T-helper 2 cell treated with Interferon-gamma antibody and Interleukin-4, amounts not matched to agents 100 ng/mL and 5 ng/mL, for 36 hours (primary cell): ENCODE data around the gene DCAF4. TPM values are rescaled to one million over a fixed set of nuclear protein-coding genes. Genes with fewer than 3 reads are reported as not detected.
"Not testable (repeated sequence)": the region's sequence is repeated elsewhere in the genome, so short reads cannot be mapped to it uniquely, and the experiment has no call there.

ENCODE experiments used
- intact Hi-C: fragments of 100-400 bp; cut with micrococcal nuclease; formaldehyde crosslinking; loops from one replicate; pipeline ENCODE4 v1.15.1; 2023
- total RNA-seq: library from RNA; stranded (reverse); gene quantifications from 2 replicates; pipeline ENCODE4 v1.2.3, GENCODE V29; 2022

Gene DCAF4
- total RNA-seq, 1 donor from 2014 or later: 15.5 TPM

- intact Hi-C loops: loop anchor here (5.0 kb wide), 1 partner anchor 128 kb away; the partner anchor contains the start of gene RBM25
Observed at GRCh38 chr14:72929316-72930080, 3.2 kb downstream of the DCAF4 start.

- intact Hi-C loops: no loop called here
Observed at GRCh38 chr14:72932893-72933292, 6.6 kb downstream of the DCAF4 start.

GRCh38 chr14:72939630-72940029 is 13.4 kb downstream of the DCAF4 start:
- intact Hi-C loops: no loop called here

- intact Hi-C loops: no loop called here
Observed at GRCh38 chr14:72941286-72941985, 15.2 kb downstream of the DCAF4 start.

- intact Hi-C loops: no loop called here
Observed at GRCh38 chr14:72942934-72943333, 16.7 kb downstream of the DCAF4 start.

DNA sequence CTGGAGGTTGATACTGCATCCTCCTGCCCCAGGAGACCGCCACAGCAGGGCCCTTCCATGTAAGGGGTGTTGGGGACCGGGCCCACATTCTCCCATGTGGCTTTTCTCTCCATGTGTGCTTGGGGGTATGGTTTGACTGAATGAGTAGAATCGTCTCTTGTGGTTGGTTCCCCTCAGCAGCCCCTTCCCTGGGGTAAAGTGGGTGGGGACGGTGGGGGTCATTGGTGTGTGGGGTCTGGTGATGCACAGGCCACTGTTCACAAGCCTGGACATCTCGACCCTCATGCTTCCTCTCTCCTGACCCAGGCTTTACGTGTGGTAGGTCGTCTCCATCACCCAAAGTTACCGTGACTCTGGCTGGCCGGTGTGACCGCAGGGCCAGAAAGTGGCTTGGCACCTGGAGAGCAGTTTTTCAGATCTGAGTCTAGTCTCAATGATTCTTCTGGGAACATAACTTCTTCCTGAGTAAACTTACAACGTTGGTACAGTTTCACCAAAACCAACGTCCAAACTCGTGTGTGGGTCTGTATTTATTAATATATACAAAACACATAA is 17.7 kb downstream of the DCAF4 start:
- intact Hi-C loops: no loop called here

DNA sequence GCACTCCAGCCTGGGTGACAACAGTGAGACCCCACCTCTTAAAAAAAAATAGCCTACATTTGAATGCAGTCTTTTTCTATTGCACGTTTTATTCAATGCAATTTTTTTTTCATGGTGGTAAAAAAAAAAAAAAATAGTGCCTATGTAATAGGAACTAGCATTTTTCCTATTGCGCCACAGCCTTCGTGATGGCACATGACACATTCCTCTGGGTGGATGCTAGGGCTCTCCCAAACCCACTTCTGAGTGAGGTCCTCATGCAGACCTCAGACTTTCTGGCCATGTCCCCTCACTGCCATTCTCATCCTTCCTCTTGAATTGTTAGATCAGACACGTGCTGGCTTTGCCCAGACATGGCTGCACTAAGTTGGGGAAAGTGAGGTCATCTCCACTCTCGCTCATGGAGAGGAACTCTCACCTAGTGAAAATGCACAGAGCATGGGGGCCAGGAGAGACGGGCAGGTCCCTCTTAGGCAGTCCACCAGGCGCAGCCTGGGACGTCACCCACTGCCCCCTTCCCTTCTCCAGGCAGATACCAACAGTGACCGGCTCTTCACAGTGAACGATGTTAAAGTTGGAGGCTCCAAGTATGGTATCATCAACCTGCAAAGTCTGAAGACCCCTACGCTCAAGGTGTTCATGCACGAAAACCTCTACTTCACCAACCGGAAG is 19.2 kb downstream of the DCAF4 start:
- intact Hi-C loops: no loop called here

GRCh38 chr14:72946491-72946890 is 20.2 kb downstream of the DCAF4 start:
- intact Hi-C loops: no loop called here

DNA sequence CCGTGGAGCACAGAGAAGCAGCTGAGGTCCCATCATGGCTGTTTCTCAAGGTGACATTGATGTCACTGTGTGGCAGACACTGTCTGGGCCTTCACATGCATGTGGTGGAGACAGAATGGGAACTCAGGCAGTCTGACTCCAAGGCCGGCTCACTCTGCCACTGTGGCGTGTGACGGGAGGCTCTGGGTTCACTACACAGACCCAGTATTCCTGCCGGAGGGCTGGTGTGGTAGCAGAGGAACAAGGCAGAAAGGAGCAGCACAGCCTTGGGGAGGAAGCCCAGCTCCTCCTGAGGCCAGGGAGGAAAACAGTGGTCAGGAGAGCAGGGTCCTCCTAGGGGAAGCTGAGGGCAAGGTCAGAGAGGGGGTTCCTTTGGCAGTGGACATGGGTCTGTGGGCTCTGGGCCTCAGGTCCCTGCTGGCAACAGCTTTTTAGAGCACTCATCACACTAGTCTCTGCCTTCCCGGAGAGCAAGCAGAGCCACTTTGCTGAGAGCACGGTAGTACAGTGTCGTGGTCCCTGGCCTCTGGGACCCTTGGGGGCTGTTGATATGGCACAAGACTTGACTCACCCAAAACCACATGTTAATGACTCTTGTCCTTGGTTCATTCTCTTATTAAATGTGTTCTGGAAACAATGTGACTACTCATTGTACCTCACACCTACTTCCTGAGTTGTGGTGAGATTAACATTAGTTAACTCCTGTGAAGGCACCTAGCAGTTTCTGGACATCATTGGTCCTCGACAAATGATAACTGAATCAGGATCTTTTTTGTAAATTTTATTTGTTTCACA is 21.3 kb downstream of the DCAF4 start:
- intact Hi-C loops: loop anchor here (1.0 to 2.0 kb wide), 2 partner anchors 43 to 430 kb away; no protein-coding TSS in a partner anchor

- intact Hi-C loops: loop anchor here (1.0 to 2.0 kb wide), 2 partner anchors 44 to 431 kb away; no protein-coding TSS in a partner anchor
Observed at GRCh38 chr14:72948481-72949138, 22.3 kb downstream of the DCAF4 start.

- intact Hi-C loops: no loop called here
Observed at GRCh38 chr14:72952171-72952570, 25.9 kb downstream of the DCAF4 start.

DNA sequence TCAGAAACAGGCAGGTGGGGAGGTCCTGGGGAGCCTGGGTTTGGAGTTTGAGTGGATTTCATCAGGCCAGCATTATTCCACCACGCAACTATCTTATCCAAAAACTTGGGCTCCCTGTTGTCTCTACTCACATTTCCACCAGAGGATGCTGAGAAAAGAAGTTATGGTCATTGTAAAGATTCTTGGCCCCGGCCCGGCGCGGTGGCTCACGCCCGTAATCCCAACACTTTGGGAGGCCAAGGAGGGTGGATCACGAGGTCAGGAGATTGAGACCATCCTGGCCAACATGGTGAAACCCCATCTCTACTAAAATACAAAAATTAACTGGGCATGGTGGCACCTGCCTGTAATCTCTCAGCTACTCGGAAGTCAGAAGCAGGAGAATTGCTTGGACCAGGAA is 30.5 kb downstream of the DCAF4 start:
- intact Hi-C loops: not testable (repeated sequence)

DNA sequence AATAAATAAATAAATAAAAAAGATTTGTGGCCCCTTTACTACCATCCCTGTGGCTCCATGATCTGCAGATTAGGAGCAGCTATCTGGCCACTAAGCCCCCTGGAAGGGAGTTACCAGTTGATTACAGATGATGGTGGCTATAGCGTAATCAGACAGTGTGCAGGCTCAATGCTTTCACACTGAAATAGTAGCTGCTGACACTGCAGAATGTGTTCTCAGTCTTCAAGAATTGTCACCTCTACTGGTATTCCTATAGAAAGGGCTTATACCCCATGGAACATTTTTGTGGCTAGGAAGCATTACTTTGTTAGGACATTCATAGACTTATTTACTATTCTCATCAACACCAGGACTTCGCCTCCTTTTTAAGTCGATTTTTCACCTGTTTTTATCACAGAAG is 30.9 kb downstream of the DCAF4 start:
- intact Hi-C loops: no loop called here

GRCh38 chr14:72958548-72958947 is 32.3 kb downstream of the DCAF4 start:
- intact Hi-C loops: no loop called here

GRCh38 chr14:72961016-72961415 is 34.8 kb downstream of the DCAF4 start:
- intact Hi-C loops: not testable (repeated sequence)

- intact Hi-C loops: no loop called here
Observed at GRCh38 chr14:72961579-72962335, 35.5 kb downstream of the DCAF4 start.

- intact Hi-C loops: not testable (repeated sequence)
Observed at GRCh38 chr14:72962336-72962754, 36.1 kb downstream of the DCAF4 start.

DNA sequence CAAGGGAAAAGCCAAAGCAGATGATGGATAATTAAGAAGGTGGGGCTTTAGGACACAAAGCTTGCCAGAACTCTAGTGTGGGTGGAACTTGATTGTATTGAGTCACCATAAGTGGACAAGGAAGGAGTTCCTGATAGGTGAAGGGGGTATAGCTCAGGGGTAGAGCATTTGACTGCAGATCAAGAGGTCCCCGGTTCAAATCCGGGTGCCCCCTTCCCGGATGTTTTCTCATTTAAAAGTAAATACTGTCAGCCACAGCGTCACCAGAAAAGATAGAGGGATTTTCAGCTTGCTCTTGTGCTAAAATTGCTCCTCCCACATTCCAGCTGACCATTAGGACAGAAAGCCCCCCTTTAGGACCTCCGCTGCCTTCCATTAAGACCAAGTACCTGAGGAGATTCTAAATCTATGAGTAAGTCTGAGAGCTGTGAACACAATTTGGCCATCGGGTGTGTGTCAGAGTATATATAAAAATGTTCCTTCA is 36.6 kb downstream of the DCAF4 start:
- intact Hi-C loops: no loop called here

DNA sequence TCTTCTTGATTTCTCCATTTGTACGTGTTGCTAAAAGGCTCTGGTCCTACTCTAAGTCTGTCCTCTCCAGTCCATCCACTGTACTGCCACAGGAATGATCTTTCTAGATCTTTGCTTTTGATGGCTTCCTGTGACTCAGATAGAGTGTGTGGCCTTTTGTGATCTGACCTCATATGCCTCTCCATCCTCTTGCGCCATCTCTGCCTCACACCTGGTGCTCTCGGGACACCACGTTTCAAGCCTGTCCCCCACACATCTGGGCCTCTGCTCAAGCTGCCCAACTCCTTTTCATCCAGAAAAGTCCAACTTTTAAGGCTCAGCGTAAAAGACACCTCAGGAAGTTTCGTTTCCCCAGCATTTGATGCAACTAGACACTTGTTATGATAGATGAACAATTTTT is 39.0 kb downstream of the DCAF4 start:
- intact Hi-C loops: no loop called here
